K562 (cell line): ENCODE measurements around the gene COG4. TPM values are rescaled to one million over a fixed set of nuclear protein-coding genes. Genes with fewer than 3 reads are reported as not detected.

ENCODE experiments used
- ARNT ChIP-seq, 2 experiments: fragments of 450-650 bp; IDR thresholded peaks; 2 replicates each; pipeline ENCODE4 v1.6.1; 2016; ENCODE audit warnings: mild to moderate bottlenecking in 1 of 2
- BHLHE40 ChIP-seq: IDR thresholded peaks from 2 replicates; pipeline ENCODE4 v1.6.1; 2011; ENCODE audit warnings: low read length, improper control_type of control experiment
- ERF ChIP-seq: fragments of 450-650 bp; formaldehyde crosslinking; IDR thresholded peaks from 2 replicates; pipeline ENCODE4 v1.4.0; 2020; ENCODE audit warnings: mild to moderate bottlenecking, mixed read lengths
- FOXM1 ChIP-seq, 2 experiments: fragments of 450-650 bp in 1 of 2; sonication (generic) in 1 of 2; formaldehyde crosslinking in 1 of 2; IDR thresholded peaks; 2 replicates each; pipeline versions ENCODE4 v1.6.1 to v1.9.0; 2017 to 2022; ENCODE audit warnings: low read depth in 2 of 2, mild to moderate bottlenecking in 2 of 2, missing genetic modification reagents in 1 of 2, moderate library complexity in 1 of 2
- HIVEP1 ChIP-seq: fragments of 250-450 bp; sonication (Bioruptor Pico); IDR thresholded peaks from 2 replicates; pipeline ENCODE4 v1.4.0; 2020; ENCODE audit warnings: mild to moderate bottlenecking
- HMBOX1 ChIP-seq: sonication (generic); IDR thresholded peaks from 2 replicates; pipeline ENCODE4 v1.6.1; 2016
- HMG20B ChIP-seq: fragments of 250-450 bp; sonication (Bioruptor Pico); IDR thresholded peaks from 2 replicates; pipeline ENCODE4 v1.5.0; 2021; ENCODE audit warnings: mild to moderate bottlenecking
- HMGXB4 ChIP-seq: sonication (generic); formaldehyde crosslinking; IDR thresholded peaks from 2 replicates; pipeline ENCODE4 v1.8.1; 2023; ENCODE audit warnings: mild to moderate bottlenecking, missing genetic modification reagents
- ILK ChIP-seq: fragments of 450-650 bp; IDR thresholded peaks from 2 replicates; pipeline ENCODE4 v1.6.1; 2016; ENCODE audit warnings: missing genetic modification characterization, low read depth, mild to moderate bottlenecking, missing compliant biosample characterization, moderate library complexity, borderline replicate concordance
- NEUROD1 ChIP-seq: fragments of 150-350 bp; IDR thresholded peaks from 2 replicates; pipeline ENCODE4 v1.6.1; 2014; ENCODE audit warnings: borderline replicate concordance, low read length, low read depth; ENCODE audit not compliant: partially characterized antibody
- POLR2G ChIP-seq: fragments of 200-400 bp; formaldehyde crosslinking; IDR thresholded peaks from 2 replicates; pipeline ENCODE4 v1.6.1; 2017; ENCODE audit warnings: low read depth, mild to moderate bottlenecking, antibody characterized with exemption, low read length, moderate library complexity
- RFX7 ChIP-seq: fragments of 250-450 bp; sonication (Bioruptor Pico); IDR thresholded peaks from 2 replicates; pipeline ENCODE4 v1.5.1; 2021; ENCODE audit warnings: mild to moderate bottlenecking
- RHOXF2B ChIP-seq: fragments of 250-450 bp; sonication (Bioruptor Pico); conservative IDR thresholded peaks from 2 replicates; pipeline ENCODE4 v1.5.1; 2021
- RNF2 ChIP-seq: sonication (generic); IDR thresholded peaks from 2 replicates; pipeline ENCODE4 v1.6.1; 2016
- SIN3B ChIP-seq: fragments of 450-650 bp; IDR thresholded peaks from 2 replicates; pipeline ENCODE4 v1.6.1; 2017; ENCODE audit warnings: low read depth, mild to moderate bottlenecking, moderate library complexity
- TFE3 ChIP-seq: fragments of 450-650 bp; formaldehyde crosslinking; IDR thresholded peaks from 2 replicates; pipeline ENCODE4 v1.4.0; 2020; ENCODE audit warnings: mild to moderate bottlenecking, mixed read lengths
- ZNF354B ChIP-seq: fragments of 250-450 bp; sonication (Bioruptor Pico); IDR thresholded peaks from 2 replicates; pipeline ENCODE4 v1.4.0; 2020
- ZNF589 ChIP-seq: fragments of 200-800 bp; sonication (Bioruptor generic); IDR thresholded peaks from 2 replicates; pipeline ENCODE4 v1.6.1; 2016; ENCODE audit warnings: low read depth, missing genetic modification characterization, missing compliant biosample characterization
- polyA plus RNA-seq, 8 experiments: library from polyadenylated mRNA; depleted of rRNA in 4 of 8; stranded (reverse) in 5 of 8; unstranded in 3 of 8; fragments of >200 nt; fragmentation: Nextera tagmentation in 2 of 8; fragmentation: Illumina TruSeq in 1 of 8; extraction: Ambion mirVana in 2 of 8; extraction: Trizol in 1 of 8; gene quantifications; 2 replicates each; pipeline versions ENCODE4 v1.2.1 to v1.2.3, GENCODE V29; 2011 to 2014; ENCODE audit warnings: inconsistent platforms in 1 of 8, missing spikeins in 1 of 8
- total RNA-seq, 7 experiments: library from RNA; depleted of rRNA in 6 of 7; stranded (reverse); fragments of >200 nt in 6 of 7; fragmentation: Illumina TruSeq in 2 of 7; extraction: Trizol in 2 of 7; gene quantifications; 2 replicates each; pipeline versions ENCODE4 v1.2.1 to v1.2.3, GENCODE V29; 2011 to 2021; ENCODE audit warnings: low replicate concordance in 1 of 7
- TF ChIP-seq, protein P1 (sequence below): fragments of 450-650 bp; formaldehyde crosslinking; IDR thresholded peaks from 2 replicates; pipeline ENCODE4 v1.4.0; 2022; ENCODE audit warnings: missing genetic modification characterization
- TF ChIP-seq, protein P2 (sequence below): fragments of 250-450 bp; sonication (Bioruptor Pico); IDR thresholded peaks from 2 replicates; pipeline ENCODE4 v1.5.0; 2022; ENCODE audit warnings: mild to moderate bottlenecking

The COG4 gene
- total and polyA plus RNA-seq, 9 of the 15 experiments (the other 6 are each of a cell fraction or from before 2014, with no cell fraction given), result 13.7 to 73.9 (median 44.2) TPM

DNA sequence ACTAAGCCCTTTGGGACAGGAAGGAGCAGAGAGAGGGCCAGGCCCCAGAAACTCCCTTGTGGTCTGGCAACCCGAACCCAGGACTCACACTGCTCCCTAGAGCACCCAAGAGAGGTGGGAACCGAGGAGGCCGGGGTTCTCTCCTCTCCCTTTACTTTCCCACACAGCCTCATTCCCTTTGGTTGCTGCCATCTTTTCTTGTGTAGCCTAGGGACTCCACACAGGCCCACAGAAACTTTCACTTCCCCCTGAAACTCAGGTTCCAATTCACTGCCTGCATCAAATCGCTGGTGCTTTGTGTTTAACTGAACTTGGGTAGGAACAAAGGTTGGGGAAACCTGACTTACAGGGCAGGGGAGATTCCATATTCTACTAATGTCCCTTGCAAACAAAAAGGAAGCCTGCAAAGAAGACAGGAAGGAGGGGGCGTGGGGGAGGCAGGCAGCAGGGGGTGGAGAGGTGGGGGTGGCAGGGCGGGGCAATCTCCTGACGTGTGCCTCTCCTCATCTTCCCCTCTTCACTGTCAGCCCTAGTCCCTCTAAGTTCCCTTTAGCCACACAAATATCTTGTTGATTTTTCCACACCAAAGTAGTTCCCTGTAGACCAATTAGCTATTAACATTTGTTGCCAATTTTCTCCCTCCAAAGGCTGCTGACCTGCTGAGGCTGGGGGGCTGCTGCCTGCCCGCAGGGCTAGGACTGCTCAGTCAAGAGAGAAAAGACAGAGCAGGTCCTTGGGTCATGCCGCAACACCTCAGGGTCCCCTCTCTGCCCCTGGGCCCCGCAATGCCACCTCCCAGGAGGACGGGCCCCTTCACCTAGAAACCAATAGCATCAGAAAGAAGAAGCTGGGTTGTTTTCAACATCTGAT is 92.5 kb downstream of the COG4 start (continued):
- TF ChIP-seq HMBOX1 (no peak), ERF (CRISPR knock-in tag) (0 out of 2 replicates have a peak, but pooled peaks have one; percentile 76), TFE3 (no peak), HIVEP1 (no peak; the same call in 1 of the 2 replicates), RHOXF2B (CRISPR knock-in tag) (no peak), HMGXB4 (CRISPR knock-in tag) (no peak), POLR2G (no peak), ARNT (IDR thresholded peaks at IDR 0.05) (no peak), RNF2 (no peak), NEUROD1 (no peak), FOXM1 (IDR thresholded peaks at IDR 0.05; ENCODE audit: low read depth) (no peak), FOXM1 (CRISPR knock-in tag; IDR thresholded peaks at IDR 0.05; ENCODE audit: low read depth) (no peak), HMG20B (CRISPR knock-in tag) (no peak), ZNF354B (CRISPR knock-in tag) (0 out of 2 replicates have a peak, but pooled peaks have one; percentile 24), RFX7 (peak; percentile 52; the same call in 1 of the 2 replicates), ILK (0 out of 2 replicates have a peak, but pooled peaks have one; percentile 25), SIN3B (no peak), BHLHE40 (0 out of 2 replicates have a peak, but pooled peaks have one; percentile 21), ZNF589 (CRISPR knock-in tag) (no peak; the same call in 1 of the 2 replicates)
- TF ChIP-seq, protein P1, sequence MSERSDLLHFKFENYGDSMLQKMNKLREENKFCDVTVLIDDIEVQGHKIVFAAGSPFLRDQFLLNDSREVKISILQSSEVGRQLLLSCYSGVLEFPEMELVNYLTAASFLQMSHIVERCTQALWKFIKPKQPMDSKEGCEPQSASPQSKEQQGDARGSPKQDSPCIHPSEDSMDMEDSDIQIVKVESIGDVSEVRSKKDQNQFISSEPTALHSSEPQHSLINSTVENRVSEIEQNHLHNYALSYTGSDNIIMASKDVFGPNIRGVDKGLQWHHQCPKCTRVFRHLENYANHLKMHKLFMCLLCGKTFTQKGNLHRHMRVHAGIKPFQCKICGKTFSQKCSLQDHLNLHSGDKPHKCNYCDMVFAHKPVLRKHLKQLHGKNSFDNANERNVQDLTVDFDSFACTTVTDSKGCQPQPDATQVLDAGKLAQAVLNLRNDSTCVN (CRISPR knock-in tag), result no peak
- TF ChIP-seq, protein P2, sequence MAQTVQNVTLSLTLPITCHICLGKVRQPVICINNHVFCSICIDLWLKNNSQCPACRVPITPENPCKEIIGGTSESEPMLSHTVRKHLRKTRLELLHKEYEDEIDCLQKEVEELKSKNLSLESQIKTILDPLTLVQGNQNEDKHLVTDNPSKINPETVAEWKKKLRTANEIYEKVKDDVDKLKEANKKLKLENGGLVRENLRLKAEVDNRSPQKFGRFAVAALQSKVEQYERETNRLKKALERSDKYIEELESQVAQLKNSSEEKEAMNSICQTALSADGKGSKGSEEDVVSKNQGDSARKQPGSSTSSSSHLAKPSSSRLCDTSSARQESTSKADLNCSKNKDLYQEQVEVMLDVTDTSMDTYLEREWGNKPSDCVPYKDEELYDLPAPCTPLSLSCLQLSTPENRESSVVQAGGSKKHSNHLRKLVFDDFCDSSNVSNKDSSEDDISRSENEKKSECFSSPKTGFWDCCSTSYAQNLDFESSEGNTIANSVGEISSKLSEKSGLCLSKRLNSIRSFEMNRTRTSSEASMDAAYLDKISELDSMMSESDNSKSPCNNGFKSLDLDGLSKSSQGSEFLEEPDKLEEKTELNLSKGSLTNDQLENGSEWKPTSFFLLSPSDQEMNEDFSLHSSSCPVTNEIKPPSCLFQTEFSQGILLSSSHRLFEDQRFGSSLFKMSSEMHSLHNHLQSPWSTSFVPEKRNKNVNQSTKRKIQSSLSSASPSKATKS (CRISPR knock-in tag), result no peak
